RWPE1 (cell line): ENCODE data around the gene RINL.
A peak's percentile ranks its signal among the peaks of the same experiment; 100 is the strongest.

Experiments used
- CTCF ChIA-PET: fragments of 350-600 bp; sonication (Branson Sonifier 250); formaldehyde crosslinking; extraction: SDS; loops from one replicate; lab custom pipeline; 2021; lab: Yijun Ruan, JAX
- POLR2A ChIA-PET: fragments of 400-600 bp; formaldehyde crosslinking; extraction: SDS; loops from one replicate; lab custom pipeline; 2020; ENCODE audit warnings: antibody characterized with exemption; ENCODE audit not compliant: low non-redundant PET; lab: Yijun Ruan, JAX
- DNase-seq: peaks from one replicate; pipeline ENCODE4 v3.0.0; 2012; ENCODE audit warnings: low spot score
- H3K27ac ChIP-seq: fragments of 450-650 bp; 2 replicates; pipeline ENCODE4 v1.5.1; 2017
- TF ChIP-seq, protein P1 (sequence below): fragments of 450-650 bp; conservative IDR thresholded peaks from 2 replicates; pipeline ENCODE4 v1.5.1; 2017; ENCODE audit warnings: low read depth, mild to moderate bottlenecking

Gene RINL

DNA sequence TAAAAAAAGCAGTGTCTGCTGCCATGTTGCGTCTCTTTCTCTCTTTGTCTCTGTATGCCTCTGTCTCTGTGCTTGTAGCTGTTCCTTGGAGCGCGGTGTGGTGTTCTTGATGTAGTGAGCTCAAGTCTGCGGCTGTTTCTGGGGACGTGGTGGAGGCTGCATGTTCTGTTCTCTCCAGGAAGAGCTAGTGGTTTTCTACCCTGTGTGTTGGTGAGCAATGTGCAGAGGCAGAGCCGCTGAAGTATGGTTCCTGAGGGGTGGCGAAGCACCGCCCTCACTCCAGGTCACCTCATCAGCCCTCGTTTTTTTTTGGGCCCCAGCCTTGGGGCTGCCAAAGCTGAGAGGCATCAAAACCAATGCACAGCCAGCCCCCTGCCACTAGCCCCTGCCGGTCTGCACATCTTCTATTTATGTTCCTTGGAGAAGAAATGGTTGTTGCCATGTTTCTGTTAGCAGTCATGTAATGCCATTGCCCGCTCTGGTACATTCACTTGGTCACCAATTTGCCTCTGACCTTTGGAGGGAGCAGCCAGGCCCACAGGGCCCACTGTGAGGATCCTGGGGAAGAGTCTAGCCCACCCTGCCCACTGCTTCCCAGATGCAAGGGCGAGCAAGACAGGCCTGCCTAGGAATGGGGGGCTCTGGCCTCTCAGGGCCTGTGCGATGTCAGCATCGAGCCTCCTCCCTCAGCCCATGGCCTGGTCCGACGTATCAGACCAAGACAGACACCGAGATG is 35.5 kb downstream of the RINL start:
- H3K27ac ChIP-seq: peak overlapping the region; percentile 99
- CTCF ChIA-PET: interaction anchor here (0.6 to 0.7 kb wide), 2 partner anchors 12 to 77 kb away, joined by 6 to 8 read pairs; no protein-coding TSS in a partner anchor
- POLR2A ChIA-PET: no interaction called here
- DNase-seq: no peak
- TF ChIP-seq, protein P1, sequence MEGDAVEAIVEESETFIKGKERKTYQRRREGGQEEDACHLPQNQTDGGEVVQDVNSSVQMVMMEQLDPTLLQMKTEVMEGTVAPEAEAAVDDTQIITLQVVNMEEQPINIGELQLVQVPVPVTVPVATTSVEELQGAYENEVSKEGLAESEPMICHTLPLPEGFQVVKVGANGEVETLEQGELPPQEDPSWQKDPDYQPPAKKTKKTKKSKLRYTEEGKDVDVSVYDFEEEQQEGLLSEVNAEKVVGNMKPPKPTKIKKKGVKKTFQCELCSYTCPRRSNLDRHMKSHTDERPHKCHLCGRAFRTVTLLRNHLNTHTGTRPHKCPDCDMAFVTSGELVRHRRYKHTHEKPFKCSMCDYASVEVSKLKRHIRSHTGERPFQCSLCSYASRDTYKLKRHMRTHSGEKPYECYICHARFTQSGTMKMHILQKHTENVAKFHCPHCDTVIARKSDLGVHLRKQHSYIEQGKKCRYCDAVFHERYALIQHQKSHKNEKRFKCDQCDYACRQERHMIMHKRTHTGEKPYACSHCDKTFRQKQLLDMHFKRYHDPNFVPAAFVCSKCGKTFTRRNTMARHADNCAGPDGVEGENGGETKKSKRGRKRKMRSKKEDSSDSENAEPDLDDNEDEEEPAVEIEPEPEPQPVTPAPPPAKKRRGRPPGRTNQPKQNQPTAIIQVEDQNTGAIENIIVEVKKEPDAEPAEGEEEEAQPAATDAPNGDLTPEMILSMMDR: no peak

GRCh38 chr19:38841787-38842438 is 36.2 kb downstream of the RINL start:
- POLR2A ChIA-PET: no interaction called here
- TF ChIP-seq, protein P1: no peak
- no peak overlapping the region for H3K27ac ChIP-seq

GRCh38 chr19:38841180-38841766 is 36.8 kb downstream of the RINL start:
- ChIA-PET POLR2A (interaction anchor here (0.5 to 1.0 kb wide), 2 partner anchors 30 to 109 kb away, joined by 3 to 6 read pairs; no protein-coding TSS in a partner anchor), CTCF (no interaction called here)
- peak overlapping the region; percentile 91 for H3K27ac ChIP-seq
- TF ChIP-seq, protein P1: no peak
- DNase-seq: no peak

More at GRCh38 chr19:38841787-38842438, 36.2 kb downstream of the RINL start:
- CTCF ChIA-PET: interaction anchor here (0.6 to 0.7 kb wide), 2 partner anchors 11 to 77 kb away, joined by 6 to 8 read pairs; no protein-coding TSS in a partner anchor
- no peak for DNase-seq

DNA sequence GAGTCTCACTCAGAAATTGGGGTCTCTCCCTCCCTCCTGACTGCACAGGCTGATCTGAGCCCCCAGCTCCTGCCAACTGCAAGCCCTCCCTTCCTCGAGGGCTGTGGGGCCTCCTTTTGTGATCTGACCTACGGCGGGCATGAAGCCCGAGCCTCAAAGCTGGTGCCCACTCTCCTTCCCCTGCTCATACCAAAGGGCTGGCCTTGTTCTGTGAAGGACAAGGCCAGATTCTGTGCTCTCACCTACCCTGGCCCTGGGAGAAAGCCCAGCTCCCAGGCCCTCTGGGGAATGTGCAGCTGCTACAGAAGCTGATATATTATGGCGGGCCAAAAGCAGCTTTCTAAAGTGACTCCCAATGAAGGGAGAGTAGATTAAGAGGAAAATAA is 37.5 kb downstream of the RINL start:
- H3K27ac ChIP-seq: peak overlapping the region; percentile 91
- no peak for DNase-seq
- TF ChIP-seq, protein P1: no peak
- POLR2A ChIA-PET: interaction anchor here (0.5 to 1.0 kb wide), 4 partner anchors 9 to 108 kb away, joined by 3 to 6 read pairs (median 4); no protein-coding TSS in a partner anchor
- CTCF ChIA-PET: no interaction called here

DNA sequence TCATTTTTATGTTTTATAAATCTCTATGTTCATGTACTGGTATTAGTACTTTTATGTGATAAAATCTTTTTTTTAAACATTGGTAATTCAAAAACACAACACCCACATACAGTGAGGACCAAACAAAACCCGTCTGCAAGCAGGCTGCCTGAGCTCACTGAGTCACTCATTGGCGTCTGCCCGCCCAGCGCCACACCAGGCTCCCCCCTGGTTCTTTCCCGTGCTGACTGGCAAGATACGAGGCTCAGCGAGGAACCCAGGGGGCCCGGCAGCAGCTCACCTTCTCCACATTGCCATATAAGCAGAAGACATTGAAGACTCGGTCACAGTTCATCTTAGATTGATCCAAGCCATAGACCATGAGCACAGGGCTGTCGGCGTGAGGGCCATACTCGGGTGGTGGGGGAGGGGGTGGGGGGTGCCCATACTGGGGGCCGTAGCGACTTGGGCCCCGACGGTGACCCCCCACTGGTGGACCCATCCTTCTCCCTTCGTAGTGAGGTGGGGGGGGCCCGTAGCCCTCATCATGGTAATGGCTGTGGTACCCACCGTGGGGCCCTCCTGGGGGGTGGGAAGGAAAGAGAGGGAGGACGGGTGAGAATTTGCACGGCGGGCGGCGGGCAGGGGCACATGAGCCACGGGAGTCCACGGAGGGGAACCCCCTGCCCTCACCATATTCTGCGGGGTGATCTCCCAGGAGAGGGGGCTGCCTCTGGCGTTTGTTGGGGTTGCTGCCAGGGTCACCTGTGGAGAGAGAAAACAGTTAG is 38.1 kb downstream of the RINL start:
- ChIA-PET POLR2A (interaction anchor here (0.5 to 1.0 kb wide), 3 partner anchors 9 to 107 kb away, joined by 3 to 6 read pairs (median 6); no protein-coding TSS in a partner anchor), CTCF (interaction anchor here (0.6 to 3.1 kb wide), 3 partner anchors 18 to 106 kb away, joined by 3 to 18 read pairs (median 3); no protein-coding TSS in a partner anchor)
- no peak for DNase-seq
- TF ChIP-seq, protein P1: no peak
- H3K27ac ChIP-seq: peak overlapping the region; percentile 91
